Upper lobe of left lung (tissue), 4 donors: ENCODE measurements around the gene SVBP.

Source experiments
- CTCF ChIP-seq, 6 experiments: fragments of 450-650 bp in 4 of 6; fragments of 200-600 bp in 2 of 6; sonication (generic) in 2 of 6; IDR thresholded peaks; one replicate each; pipeline ENCODE4 v1.5.1; 2016 to 2019; ENCODE audit warnings: antibody characterized with exemption in 6 of 6
- EP300 ChIP-seq, 4 donors: sonication (generic); formaldehyde crosslinking; IDR thresholded peaks; one replicate each; pipeline ENCODE4 v1.5.1; 2017; ENCODE audit warnings: antibody characterized with exemption in 4 of 4, control low read depth in 2 of 4
- POLR2A ChIP-seq, 4 donors: fragments of 450-650 bp; IDR thresholded peaks; one replicate each; pipeline ENCODE4 v1.5.1; 2016 to 2017; ENCODE audit warnings: antibody characterized with exemption in 4 of 4, mild to moderate bottlenecking in 2 of 4
- POLR2AphosphoS5 ChIP-seq, 2 donors: sonication (generic); formaldehyde crosslinking; IDR thresholded peaks; one replicate each; pipeline ENCODE4 v1.5.1; 2017; ENCODE audit warnings: antibody characterized with exemption in 2 of 2

GRCh38 chr1:42847721-42848460, 30.7 kb upstream of the SVBP start:
- TF ChIP-seq CTCF (IDR thresholded peaks at IDR 0.05) (no peak), EP300 (IDR thresholded peaks at IDR 0.05) (no peak), POLR2A (IDR thresholded peaks at IDR 0.05) (no peak), POLR2AphosphoS5 (IDR thresholded peaks at IDR 0.05) (no peak)
